A549 (cell line): Measurements from ENCODE around the gene PRCD.
A peak's percentile ranks its signal among the peaks of the same experiment; 100 is the strongest.

Experiments used
- CEBPB ChIP-seq, 2 experiments: fragments of >200 bp in 1 of 2; sonication (Bioruptor Twin) in 1 of 2; formaldehyde crosslinking in 1 of 2; IDR thresholded peaks; 2 replicates each; pipeline ENCODE4 v1.6.1; 2012 to 2016
- CTCF ChIP-seq: fragments of >200 bp; sonication (Bioruptor Twin); formaldehyde crosslinking; IDR thresholded peaks from 3 replicates; pipeline ENCODE4 v1.5.1; 2016
- MAZ ChIP-seq: fragments of 150-350 bp; IDR thresholded peaks from 2 replicates; pipeline ENCODE4 v1.6.1; 2014; ENCODE audit warnings: antibody characterized with exemption, low read depth, low read length, borderline replicate concordance
- RFX5 ChIP-seq: fragments of 450-650 bp; IDR thresholded peaks from 2 replicates; pipeline ENCODE4 v1.7.1; 2014; ENCODE audit warnings: antibody characterized with exemption, mild to moderate bottlenecking, moderate library complexity
- RNF2 ChIP-seq: fragments of 200-600 bp; sonication (generic); IDR thresholded peaks from 2 replicates; pipeline ENCODE4 v1.6.1; 2016; ENCODE audit warnings: low read depth, mild to moderate bottlenecking, antibody characterized with exemption, moderate library complexity, borderline replicate concordance

DNA sequence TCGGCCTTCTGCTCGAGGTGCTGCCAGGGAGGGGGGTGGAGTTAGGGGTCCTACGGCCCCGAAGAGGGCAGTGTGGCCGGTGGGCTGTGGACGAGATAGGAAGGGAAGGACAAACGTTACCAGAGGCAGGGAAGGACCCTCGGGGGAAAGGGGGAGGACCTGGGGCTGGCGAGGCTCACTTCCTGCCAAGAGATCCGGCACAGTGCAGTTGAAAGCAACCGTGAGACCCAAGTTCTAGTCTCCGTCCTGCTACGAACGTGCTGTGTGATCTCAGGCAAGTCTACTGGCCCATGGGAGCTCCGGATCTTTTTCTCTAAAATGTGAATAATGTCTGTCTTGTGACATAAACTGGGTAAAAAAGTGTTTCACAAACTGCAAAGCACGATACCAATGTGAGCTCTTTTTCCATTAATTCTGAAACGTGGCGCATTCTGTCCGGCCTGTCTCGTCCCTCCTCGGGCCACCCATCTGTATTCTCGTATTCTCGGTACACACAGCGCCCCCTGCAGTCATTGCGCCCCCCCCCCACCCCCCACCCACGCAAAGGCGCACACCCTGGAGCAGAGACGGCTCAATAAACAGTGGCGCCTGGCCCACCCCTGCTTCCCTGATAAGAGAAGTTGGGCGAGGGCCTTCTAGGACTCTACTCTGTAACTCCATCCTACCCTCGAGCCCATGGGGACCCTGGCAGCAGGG, 11.2 kb upstream of the PRCD start:
- TF ChIP-seq CEBPB (IDR thresholded peaks at IDR 0.05) (no peak), MAZ (no peak), CTCF (peak; percentile 17; the same call in 2 of the 3 replicates), RFX5 (no peak), RNF2 (no peak)
